Raji (cell line): ENCODE measurements around the gene EIF1B.

Source experiments
- POLR2A ChIP-seq: IDR thresholded peaks from 2 replicates; pipeline ENCODE4 v1.6.1; 2011; ENCODE audit warnings: low read depth, low read length, control low read depth; ENCODE audit not compliant: insufficient read depth

Gene EIF1B

DNA sequence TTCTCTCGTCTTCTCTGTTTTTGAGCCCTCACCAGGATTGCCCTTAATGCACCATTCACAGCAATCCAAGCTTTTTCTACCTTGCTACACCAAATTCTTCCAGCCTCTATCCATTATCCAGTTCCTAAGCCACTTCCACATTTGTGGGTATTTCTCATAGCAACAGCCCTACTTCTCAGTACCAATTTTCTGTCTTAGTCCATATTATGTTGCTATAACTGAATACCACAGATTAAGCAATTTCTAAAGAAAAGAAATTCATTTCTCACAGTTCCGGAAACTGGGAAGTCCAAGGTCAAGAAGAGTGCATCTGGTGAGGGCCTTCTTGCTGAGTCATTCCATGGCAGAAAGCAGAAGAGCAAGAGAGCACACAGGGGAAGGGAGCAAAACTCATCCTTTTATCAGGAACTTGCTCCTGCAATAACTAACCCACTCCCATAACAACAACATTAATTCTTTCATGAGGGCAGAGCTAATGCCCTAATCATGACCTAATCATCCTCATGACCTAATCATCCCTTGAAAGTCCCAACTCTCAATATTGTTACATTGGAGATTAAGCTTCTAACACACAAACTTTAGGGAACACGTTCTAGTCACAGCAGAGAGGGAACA, 9.7 kb upstream of the EIF1B start:
- no peak for TF ChIP-seq POLR2A

GRCh38 chr3:40302784-40303183, 6.7 kb upstream of the EIF1B start:
- no peak for TF ChIP-seq POLR2A

GRCh38 chr3:40304352-40304751, 5.2 kb upstream of the EIF1B start:
- TF ChIP-seq POLR2A, result no peak

GRCh38 chr3:40306336-40306735, 3.2 kb upstream of the EIF1B start:
- no peak for TF ChIP-seq POLR2A

DNA sequence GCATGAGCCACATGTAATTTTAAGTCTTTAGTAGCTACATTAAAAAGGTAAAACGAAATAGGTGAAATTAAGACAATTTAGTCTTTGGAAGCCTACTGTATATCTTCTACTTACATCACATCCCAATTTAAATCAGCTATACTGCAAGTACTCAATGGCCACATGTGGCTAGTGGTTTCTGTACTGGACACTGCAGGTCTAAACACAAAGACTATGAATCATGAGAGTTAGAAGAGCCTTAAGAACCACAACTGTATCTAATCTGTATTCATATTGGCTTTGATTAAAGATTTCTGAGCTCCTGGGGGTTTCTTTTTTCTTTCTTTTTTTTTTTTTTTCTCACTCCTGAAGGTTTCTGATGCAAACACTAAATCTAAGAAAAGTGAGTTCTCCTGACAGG, 2.3 kb upstream of the EIF1B start:
- TF ChIP-seq POLR2A, result no peak

- no peak for TF ChIP-seq POLR2A
Measured at GRCh38 chr3:40308725-40309417, 636 bp upstream of the EIF1B start.

DNA sequence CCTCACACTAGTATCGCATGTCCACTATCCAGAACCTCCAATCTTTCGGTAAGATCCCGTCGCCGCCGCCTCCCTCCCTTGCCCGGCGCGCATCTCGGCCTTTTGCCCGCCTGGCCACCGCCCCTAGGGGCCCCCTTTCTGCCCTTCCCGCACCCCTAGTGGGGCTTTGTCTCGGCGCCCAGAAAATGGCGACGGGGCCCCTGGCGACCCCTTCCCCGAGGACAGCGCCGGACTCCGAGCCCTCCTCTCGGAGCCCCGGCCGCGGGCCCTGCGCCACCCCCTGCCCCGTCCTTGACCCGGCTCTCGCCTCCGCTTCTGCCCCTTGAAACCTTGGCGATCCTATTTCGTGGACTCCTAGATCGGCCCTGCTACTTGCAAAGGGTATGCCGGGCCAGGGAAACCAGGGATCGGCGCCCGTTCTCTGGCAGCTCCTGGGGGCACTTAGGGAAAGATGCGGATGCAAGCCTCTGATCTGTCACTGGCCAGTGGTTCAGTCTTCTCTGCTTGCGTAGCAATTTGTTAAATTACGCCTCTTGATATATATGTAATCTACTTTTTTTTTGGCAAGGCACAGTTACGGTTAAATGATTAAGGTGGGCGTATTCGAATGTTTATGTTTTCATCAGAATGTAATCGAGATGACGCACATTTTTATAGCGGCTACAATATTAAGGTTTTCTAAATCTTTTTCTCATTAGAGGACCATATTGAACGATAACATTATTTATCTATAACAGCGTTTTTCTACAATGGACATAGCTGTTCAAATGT, 603 bp downstream of the EIF1B start:
- no peak for TF ChIP-seq POLR2A

DNA sequence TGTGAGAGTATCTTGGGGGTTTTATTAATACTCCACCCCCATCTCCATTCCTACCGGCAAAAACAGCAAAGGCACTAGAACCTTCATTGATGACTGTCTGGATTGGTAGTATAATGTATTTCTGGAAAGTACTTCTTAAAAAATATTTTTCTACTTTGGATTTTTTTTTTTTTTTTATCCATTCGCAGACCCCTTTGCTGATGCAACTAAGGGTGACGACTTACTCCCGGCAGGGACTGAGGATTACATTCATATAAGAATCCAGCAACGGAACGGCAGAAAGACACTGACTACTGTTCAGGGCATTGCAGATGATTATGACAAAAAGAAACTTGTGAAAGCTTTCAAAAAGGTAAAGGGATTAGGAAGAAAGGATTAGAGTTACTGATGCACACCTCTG, 1.2 kb downstream of the EIF1B start:
- TF ChIP-seq POLR2A, result no peak

- no peak for TF ChIP-seq POLR2A
Measured at GRCh38 chr3:40312661-40313226, 3.2 kb downstream of the EIF1B start.

DNA sequence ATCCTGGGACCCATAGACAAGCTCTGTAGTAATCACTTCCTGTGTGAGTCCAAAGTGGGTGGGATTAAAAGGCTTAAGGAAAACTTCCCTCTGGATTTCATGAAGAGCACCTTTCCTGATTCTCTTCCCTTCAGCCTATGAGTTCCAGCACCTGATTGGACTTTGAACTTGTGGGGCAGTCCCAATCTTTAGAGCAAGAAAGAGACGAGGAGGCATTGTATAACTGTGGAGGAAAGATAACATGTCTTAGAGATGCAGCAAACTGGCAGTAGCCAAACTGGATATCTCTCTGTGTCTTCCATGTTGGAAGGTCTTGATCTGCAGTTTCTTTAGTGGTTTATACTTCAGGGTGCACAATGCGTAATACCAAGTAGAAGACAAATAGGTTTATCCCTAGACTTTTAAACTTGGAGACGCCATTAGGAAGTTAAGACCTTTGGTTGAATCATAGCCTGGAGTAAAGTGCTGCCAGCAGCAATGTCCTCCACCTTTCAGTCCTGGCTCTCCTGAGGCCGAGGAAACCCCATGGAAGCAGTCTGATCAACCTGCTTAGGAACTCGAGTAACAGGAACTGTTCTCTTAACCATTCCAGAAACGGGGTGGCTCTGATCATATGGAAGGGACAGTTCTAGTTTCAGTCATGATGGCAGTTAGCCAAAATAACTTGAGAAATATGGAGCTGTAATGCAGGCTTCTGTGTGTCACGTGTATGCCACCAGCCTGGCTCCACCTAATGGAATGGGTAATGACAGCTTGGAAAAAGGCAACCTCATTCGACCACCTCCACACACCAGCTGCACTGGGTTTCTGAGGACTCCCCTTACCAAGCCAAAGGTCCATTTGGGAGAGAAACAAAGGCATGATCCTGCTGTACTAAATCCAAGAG, 4.7 kb downstream of the EIF1B start:
- no peak for TF ChIP-seq POLR2A

GRCh38 chr3:40317061-40317855, 7.8 kb downstream of the EIF1B start:
- TF ChIP-seq POLR2A, result no peak

- no peak for TF ChIP-seq POLR2A
Measured at GRCh38 chr3:40321818-40322217, 12.3 kb downstream of the EIF1B start.

- TF ChIP-seq POLR2A, result no peak
Measured at GRCh38 chr3:40323946-40324345, 14.4 kb downstream of the EIF1B start.

GRCh38 chr3:40324621-40325020, 15.1 kb downstream of the EIF1B start:
- TF ChIP-seq POLR2A, result no peak
